Measurements from ENCODE around the gene BUD13.
A peak's percentile ranks its signal among the peaks of the same experiment; 100 is the strongest.
"Not testable (repeated sequence)": the region's sequence is repeated elsewhere in the genome, so short reads cannot be mapped to it uniquely, and the experiment has no call there.

Gene BUD13

DNA sequence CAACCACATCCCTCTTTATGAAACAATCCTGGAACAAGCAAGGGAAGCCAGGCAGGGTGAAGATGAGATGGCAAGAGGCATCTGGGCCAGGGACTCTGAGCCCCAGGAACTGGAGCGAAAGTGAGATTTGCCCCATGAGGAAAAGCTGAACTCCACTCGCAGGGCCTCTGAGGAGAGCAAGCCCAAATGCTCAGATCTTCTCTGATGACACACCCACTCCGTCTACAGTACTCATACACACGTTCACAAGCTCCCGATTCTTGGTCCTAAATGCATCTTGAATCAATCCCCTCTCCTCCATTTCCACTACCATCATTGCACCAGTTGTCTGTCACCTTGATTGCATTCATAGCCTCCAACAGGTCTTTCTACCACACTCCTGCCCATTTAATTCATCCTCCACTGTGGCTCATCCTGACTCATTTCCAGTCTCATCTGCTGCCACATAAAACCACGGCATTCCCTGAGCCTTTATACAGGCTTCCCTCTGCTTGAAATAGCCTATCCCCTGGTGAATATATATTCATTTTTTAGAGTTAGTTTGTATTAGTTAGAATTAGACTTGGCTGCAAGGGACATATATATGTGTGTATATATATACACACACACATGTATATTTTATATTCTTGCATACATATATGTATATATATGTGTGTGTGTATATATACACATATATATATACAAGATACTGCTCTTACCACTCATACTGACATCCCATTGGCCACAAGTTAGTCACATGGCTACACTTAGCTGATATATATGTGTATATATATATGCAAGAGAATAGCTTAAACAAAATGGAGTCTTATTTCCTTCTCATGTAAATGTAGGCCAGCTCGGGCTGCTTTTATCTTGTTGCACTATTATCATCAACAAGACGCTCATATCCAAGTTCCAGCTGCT, 20.3 kb upstream of the BUD13 start:
- DNase-seq: no peak

DNA sequence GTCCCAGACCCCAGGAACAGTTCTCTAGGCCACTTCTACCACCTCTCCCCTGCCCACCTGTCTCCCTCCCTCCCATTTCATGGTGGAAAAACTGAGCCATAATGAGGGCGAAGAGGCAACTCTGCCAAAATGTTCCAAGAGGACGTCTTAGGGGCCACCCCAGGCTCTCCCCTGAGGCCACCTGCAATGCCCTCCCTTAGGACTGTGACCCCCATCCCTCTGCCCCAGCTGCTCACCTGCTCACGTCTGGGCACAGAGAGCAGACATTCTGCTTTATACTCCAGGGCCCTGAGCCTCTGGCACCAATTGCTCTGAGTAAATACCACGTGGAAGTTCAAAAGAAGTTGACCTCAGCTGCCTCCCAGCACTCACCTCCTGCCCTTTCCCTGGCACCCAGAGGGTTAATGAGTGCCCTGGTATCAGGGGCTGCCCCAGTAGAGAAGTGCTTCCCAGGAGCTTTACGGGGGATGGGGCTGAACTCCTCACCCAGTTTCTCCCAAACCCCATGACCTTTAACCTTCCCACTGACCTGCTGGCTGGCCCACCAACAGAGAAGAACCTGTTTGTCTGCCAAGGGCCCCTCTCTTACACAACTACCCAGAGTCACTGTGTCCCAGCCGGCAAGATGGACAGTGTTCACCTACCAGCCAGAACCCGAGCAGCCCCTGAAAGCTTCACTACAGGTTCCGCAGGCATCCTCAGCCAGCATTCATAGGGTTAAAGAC, 19.5 kb upstream of the BUD13 start:
- no peak for DNase-seq

DNA sequence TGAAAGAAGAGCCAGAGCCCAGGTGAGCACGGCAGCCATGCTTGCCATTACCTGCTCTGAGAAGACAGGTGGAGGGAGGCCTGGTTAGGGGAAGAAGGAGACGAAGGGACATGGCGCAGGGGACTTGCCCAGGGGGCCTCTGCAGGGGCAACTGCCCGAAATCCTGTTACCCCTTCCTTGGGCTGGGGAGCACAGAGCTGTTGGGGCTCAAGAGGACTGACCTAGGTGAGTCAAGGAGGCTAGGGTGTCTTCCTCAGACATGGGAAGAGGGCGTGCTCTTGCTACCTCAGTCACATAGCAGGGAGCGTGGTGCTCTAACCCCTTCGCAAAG, 19.0 kb upstream of the BUD13 start, which contains the start of gene APOA5:
Gene APOA5, minus strand, starts transcription at position 67 of the 331 bp plus-strand sequence. Its CDS starts 19 bp downstream, at position 48.
- DNase-seq: no peak

DNA sequence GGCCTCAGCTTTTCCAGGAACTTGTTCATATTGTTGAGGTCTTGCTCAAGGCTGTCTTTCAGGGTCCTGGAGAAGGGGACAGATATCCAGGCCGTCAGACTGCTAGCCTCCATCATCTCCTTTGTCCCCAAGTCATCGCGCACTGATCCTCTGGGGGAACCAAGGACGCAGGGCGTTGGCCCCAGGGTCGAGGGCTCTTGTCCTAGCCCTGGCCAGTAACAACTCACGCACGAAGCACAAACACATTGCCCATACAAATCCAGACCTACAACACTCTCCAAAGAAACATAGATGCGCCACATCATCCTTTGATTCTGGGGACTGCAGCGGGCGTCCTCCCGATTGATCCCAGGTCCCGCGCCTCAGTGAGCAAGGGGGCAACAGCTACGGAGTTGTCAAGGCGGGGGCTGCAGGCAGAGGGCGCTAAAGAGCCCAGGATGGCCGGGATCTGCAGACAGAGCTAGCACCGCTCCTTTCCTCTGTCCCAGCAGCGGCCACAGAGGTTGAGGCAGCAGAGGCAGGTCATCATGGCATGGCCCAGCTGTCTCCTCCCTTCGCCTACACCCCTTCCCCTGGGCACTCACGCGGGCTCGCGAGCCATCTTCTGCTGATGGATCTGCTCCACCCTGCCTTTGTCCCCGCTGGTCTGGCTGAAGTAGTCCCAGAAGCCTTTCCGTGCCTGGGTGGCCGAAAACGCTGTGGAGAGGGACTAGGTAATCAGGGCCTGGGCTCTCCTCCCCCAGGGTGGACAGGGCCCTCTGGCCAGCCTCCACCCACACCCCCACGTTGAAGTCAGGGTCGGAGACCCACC, 18.4 kb upstream of the BUD13 start:
- DNase-seq: peak; percentile 67

DNA sequence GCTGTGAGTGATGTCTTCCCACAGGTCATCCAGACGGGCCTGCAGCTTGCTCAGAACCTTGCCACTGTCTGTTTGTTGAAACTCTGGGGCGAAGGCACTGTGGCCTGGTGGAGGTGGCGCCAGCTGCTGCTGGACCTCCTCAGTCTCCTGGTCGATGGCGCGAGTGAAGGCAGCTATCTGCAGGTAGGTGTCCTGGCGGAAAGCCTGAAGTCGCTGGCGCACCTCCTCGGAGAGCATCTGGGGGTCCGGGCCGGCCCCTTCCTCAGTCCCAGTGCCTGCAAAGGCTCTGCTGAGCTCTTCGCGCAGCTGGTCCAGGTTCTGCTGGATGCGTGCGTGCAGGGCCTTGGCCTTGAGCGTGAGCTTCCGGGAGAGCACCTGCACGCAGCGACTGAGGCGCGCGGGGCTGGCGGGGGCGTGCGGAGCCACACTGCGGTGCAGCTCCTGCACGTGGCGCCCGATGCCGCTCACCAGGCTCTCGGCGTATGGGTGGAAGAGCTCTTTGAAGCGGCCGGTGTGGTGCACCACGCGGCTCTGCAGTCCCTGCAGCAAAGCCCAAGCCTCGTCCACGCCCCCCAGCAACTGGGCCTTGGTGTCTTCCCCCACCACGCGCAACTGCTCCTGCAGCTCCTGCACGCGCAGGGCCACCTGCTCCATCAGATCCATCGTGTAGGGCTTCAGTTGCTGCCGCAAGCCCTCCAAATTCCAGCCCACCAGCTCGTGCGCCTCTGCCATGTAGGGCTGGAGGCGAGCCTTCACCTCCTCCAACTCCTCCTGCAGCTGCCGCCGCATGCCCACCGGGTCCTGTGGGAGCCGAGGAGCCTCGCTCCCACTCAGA, 17.6 kb upstream of the BUD13 start:
- no peak for DNase-seq

DNA sequence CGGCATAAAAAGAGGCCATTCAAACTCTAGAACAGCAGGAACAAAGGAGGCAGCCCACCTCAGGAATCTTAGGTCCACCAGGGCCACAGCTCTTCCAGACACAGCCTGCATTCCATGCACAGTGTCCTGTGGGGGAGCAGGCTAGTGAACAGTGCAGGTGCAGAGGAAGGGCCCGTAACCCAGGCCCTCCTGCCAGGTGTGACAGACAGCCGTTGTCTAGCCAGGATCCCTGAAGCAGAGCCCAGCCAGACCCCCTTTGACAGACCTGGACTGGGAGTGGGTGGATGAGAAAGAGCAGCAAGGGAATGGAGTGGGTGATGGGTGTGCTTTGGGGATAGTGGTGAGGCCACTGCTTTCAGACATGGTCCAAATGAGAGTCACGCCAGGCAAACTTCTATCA, 16.2 kb upstream of the BUD13 start:
- no peak for DNase-seq

DNA sequence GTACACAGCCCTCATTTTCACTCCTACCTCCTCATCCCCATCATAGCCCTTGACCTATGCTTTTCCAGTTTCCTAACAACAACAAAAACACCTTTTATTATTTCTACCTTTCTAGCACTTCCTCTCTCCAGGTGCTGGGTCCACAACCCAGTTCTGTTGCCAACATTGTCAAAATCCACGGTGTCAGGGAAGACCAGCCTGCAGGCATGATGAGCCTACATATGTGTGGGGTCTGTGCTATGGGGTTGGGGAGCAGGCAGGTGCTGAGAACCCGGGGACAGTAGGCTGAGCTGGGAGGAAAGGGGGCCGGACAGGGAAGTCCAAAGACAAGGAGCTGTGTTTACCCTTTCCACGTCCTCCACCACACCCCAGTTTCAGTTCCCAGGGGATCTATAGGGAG, 15.7 kb upstream of the BUD13 start:
- no peak for DNase-seq

DNA sequence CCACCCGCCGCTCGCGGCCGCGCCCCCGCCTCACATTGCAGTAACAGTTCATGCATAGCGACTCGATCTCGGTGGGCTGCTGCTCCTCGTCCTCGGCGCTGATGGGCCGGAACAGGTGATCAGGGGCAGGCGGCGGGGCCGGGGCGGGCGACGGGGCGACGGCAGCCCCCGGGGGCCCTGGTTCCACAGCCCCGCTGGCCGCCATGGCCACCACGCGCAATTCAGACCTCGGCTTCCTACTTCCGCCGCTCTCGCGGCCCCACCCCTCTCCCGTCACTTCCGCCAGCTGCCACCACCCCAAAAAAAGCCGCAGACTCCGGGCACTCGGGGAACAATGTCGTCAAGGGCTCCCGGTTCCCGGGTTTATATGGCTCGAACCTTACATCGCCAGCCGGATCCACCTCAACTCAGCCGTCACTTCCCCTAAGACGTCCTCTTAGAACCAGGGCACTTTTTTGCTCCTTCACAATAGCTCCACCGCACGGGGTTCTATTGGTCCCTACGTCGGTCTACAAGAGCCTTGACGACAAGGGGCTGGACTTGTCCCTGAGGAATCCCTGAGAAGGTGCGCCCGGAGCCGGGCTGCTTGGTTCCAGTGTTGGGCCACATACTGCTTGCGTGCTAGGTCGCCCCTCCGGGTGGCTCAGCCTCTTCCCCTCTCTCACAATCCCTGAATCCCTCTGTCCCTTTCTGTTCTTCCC, 15.1 kb upstream of the BUD13 start, which contains the start of gene ZPR1:
Gene ZPR1, minus strand, starts transcription at position 238 of the 701 bp plus-strand sequence. Its CDS starts 33 bp downstream, at position 205.
- peak; percentile 86 for DNase-seq

DNA sequence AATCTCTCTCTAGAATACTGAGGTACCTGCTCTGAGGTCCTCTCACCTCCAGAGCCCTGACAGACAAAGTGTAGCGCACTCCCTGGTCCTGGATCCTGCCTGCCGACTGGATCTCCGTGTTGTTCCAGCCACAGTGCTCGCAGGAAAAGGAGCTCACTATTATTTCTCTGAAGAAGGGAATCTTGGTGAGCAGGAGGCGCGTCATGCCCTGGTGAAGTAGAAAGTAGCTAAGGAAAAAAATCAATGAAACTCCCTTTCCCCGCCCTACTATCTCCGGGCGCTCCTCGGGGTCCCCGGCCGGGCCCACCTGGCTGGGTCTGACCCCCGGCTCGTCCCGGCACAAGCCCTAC, 14.6 kb upstream of the BUD13 start:
- DNase-seq: no peak

DNA sequence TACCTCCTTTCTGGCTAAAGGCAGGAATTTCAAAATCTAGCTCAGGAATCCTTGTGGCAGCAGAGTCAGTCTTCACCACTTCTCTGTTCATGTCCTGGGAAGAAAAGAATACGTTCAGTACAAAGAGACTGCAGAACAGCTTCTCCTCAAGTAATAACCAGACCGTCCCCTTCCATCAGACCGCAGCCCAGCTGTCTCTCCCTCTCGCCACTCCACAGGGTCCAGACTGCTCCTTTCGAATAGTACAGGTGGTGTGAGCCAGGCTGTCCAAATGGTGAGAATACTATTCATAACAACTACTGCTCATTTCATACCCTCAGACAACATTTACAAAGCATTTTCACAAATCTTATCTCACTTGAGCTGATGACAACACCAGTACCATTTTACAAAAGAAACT, 14.2 kb upstream of the BUD13 start:
- no peak for DNase-seq

DNA sequence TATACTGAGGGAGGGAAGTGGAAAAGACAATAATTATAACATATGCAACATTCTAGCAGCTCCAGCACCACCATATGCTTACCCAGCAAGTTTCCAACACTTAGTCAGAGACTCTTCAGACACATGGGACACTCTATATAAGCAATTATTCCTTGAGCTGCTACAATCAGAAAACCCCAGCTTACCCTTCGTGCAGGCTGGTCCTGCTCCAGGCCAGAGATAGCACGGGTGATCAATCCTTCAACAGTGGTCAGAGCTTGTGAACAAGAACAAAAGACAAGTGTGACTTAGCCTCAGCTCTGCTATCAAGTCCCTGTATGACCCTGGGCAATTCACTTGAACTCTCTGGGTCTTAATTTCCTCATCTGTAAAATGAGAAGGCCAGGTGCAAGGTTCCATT, 13.5 kb upstream of the BUD13 start:
- no peak for DNase-seq

DNA sequence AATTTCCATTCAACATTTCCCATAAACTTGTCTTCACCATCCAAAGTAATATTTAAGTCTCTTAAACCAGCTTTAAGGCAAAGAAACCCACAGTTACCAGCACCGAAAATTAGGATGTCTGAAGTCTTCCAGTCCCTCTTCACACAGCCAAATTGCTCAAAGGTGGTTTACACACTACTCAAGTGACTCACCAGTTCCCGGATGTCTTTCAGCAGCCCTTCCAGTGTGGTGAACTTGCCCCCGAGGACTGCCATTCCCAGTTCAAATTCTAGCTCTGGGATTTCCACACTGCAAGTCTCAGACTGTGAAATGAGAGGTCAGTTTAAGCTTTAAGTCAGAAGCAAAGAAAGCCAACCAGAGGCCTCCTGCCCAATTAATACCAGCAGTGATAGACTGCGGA, 9.9 kb upstream of the BUD13 start:
- DNase-seq: no peak

DNA sequence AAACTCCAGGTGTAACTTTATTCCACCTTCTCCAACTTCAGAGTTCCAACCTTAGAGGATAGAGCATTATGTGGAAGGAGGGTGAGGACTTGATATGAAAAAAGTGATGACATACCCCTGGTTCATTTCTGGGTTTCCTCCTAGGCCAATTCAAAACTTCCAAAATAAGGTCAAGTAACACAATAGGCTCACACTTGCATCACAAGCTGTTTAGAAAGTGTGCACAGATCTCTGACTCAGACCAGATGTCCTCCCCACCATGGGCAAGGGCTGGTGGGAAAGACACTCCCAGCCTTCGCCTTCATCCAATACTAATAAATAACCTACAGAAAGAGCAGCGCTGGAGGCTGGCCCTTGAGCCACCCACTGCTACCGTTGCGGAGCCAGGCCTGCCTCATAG, 5.8 kb upstream of the BUD13 start:
- no peak for DNase-seq

DNA sequence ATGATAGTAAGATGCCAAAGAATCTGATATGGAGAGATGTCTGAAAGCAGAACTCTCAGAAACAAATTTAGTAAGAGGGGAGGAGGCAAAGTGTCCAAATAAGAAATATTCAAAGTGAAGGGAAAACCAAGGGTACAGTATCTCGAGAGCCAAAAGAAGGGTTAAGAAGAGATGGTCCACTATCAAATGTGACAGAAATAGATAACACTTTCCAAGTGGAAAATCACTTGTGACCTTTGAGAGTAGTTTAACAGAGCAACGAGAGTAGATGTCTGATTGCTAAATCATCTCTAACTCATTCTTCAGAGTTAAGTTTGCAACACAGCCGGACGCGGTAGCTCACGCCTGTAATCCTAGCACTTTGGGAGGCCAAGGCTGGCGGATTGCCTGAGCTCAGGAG, 4.3 kb upstream of the BUD13 start:
- DNase-seq: no peak

DNA sequence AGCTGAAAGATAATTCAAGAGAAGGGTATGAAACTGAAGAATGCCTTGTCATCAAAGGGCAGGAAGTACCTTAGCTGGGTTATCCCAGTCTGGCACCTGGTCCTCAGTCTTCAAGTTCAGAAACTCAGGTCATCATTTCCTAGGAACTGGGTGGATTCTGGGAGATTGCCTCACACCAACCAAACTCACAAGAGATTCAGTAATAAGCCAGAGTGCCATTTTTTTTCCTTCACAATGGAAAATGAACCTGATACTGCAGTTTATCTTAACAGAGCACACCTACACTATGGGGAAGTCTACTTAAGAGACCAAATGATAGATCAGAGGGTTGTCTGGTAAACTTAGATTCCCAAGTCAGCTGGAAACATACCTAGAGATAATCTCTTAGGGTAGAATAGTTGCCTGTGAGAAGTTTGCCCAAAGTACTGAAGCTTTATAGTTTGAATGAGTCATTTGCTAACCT, 3.8 kb upstream of the BUD13 start:
- no peak for DNase-seq

DNA sequence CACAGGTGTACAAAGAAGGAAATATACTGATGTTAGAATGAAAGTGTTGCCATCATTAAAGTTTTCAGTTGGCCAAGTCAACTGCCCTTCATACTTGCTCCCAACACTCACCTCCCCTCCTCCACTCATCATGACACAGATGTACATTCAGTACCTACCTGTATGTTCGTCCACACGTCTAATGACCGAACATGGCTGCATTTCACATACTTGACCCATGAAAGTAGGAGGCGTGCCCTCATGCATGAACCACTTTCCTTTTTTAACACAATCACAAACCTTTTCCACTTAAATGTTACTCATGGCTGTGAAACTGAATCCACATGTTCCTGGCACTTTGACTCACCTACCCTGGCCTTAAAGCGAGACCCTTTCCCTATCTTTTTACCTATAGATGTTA, 3.2 kb upstream of the BUD13 start:
- DNase-seq: no peak

DNA sequence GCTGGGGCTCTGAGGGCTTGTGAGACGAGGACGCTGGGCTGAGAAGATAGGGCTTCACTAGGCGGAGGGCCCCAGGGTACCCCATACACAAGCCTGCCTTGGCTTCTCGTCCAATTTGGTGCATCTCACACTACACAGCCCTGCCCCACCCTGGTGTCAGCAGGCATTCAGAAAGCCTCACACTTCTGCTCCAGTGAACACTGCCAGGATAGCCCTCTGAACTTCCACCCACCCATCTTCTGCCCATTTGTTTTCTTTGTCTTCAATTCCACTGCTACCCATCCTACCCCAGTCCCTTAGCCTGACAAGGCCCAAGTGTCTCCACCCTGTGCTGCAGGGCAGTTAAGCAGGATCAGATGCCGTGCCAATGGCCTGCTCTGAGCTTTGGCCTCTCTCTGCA, 1.9 kb upstream of the BUD13 start:
- DNase-seq: no peak

DNA sequence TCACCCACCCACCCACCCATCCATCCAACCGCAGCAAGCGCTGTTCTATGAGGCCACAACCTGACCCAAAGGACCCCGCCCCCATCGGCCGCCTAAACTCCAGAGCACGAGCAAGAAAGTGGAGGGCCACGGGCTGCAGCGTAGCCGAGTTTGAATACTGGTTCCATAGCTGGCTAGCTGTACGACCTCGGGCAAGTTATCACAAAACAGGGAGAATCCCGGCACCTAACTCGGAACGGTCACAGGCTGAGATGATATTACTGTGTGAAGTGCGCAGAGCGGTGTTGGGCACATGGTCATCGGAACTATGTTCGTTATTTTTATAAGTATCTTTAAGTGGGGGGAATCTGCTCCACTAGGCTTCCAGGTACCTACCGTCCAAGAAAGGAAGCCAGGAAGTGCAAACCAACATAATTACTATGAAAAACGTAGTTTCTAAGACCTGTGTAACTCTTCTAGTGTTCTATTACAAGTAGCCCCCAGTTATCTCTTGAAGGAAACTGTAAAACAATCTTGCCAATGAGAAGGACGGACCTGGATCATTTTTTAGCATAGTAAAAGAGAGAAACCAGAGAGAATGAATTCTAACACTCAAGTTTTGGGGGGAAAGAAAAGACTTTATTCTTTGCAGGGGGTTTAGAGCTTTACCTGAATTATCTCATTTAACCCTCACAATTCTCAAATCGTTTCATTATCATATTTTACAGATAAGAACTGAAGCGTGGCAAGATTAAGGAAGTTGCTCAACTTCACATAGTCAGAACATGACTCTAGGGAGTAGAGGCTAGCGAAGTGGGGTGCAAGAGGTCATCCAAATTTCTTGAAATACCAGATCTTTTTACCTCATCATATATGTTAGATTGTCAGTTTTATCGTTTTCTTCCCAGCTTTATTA, 663 bp upstream of the BUD13 start:
- no peak for DNase-seq

DNA sequence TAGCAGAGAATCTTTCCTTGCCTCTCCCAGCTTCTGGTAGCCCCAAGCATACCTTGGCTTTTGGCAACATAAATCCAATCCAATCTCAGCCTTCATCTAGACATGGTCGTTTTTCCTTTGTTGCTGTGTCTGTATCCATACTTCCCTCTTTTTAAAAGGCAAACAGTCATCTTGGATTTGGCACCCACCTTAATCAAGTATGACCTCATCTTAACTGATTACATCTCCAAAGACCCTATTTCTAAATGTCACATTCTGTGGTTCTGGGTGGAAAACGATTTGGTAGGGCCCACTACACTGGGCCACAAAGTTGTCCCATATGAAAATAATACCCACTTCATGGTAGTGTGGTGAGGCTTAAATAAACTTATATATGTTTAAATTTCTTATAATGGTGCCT, 852 bp downstream of the BUD13 start:
- no peak for DNase-seq

DNA sequence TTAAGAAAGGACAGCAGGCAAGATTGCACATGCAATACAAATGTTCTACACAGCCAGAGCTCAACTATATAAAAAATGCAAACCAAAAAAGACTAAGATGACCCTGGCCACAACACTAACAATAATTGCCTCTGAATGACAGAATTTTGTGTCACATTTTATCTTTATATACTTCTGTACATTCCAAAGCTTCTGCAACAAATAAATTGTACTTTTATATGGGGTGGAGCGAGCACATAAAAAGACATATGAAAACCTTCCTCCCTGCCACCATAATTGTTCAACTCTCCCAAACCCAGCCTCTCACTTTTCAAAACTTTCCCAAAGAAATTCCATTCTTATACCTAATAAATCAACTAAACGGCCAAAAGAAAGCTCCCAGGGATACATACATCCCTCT, 10.7 kb downstream of the BUD13 start:
- DNase-seq: no peak

DNA sequence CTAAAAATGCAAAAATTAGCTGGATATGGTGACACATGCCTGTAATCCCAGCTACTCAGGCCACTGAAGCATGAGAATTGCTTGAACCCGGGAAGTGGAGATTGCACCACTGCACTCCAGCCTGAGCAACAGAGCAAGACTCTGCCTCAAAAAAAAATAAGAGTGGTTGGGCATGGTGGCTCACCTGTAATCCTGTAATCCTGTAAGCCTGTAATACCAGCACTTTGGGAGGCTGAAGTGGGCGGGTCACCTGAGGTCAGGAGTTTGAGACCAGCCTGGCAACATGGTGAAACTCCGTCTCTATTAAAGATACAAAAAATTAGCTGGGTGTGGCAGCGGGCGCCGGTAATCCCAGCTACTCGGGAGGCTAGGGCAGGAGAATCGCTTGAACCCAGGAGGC, 16.7 kb downstream of the BUD13 start:
- not testable (repeated sequence) for DNase-seq

Measured in central memory CD4-positive, alpha-beta T cell (primary cell).